HFF-Myc (cell line): ENCODE results near the gene RAB6A.

Source experiments
- DNase-seq: peaks from one replicate; pipeline ENCODE4 v3.0.0-alpha.2; 2011; ENCODE audit warnings: low read depth; ENCODE audit errors: extremely low read depth
- H3K4me3 ChIP-seq: replicated peaks from 2 replicates; pipeline ENCODE4 v1.5.1; 2011; ENCODE audit warnings: low read depth, mild to moderate bottlenecking, control low read depth, low read length
- CTCF ChIP-seq: IDR thresholded peaks from 2 replicates; pipeline ENCODE4 v1.5.1; 2012; ENCODE audit warnings: mild to moderate bottlenecking, low read depth, low read length, control low read depth; ENCODE audit errors: missing control alignments

RAB6A gene

DNA sequence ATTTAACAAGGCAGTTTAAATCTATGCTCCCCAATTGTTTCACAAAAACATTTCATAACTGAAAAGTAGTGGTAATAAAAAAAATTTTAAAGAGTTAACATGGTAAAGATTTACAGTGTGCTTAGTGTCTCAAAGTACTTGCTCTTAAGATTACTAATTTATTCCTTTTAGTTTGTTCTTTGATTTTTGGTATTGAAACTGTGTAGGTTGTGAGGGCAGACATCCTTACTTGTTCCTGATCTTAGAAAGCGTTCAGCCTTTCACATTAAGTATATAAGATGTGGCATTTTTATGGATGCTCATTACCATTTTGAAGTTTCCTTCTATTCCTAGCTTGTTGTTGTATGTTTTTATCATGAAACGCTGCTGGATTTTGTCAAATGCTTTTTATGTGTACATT is 32.9 kb downstream of the RAB6A start:
- TF ChIP-seq CTCF: no peak
- no peak for DNase-seq
- no peak overlapping the region for H3K4me3 ChIP-seq

GRCh38 chr11:73726825-73727224 is 34.0 kb downstream of the RAB6A start:
- no peak overlapping the region for H3K4me3 ChIP-seq
- TF ChIP-seq CTCF: no peak
- no peak for DNase-seq

DNA sequence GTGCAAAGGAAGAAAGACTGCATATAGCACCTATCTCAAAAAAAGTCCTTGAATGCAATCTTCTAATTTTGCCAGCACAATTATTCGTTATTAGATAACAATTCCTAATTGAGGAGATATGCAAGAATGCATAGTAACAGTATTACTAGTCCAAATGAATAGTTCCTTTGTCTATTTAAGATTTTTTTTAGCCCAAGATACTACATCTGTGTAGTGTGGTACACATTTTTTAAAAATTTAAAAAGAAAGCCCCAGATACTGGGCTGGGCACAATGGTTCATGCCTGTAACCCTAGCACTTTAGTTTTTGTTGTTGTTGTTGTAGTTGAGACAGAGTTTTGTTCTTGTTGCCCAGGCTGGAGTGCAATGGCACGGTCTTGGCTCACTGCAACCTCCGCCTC is 43.7 kb downstream of the RAB6A start:
- H3K4me3 ChIP-seq: no peak overlapping the region
- no peak for TF ChIP-seq CTCF
- DNase-seq: no peak

DNA sequence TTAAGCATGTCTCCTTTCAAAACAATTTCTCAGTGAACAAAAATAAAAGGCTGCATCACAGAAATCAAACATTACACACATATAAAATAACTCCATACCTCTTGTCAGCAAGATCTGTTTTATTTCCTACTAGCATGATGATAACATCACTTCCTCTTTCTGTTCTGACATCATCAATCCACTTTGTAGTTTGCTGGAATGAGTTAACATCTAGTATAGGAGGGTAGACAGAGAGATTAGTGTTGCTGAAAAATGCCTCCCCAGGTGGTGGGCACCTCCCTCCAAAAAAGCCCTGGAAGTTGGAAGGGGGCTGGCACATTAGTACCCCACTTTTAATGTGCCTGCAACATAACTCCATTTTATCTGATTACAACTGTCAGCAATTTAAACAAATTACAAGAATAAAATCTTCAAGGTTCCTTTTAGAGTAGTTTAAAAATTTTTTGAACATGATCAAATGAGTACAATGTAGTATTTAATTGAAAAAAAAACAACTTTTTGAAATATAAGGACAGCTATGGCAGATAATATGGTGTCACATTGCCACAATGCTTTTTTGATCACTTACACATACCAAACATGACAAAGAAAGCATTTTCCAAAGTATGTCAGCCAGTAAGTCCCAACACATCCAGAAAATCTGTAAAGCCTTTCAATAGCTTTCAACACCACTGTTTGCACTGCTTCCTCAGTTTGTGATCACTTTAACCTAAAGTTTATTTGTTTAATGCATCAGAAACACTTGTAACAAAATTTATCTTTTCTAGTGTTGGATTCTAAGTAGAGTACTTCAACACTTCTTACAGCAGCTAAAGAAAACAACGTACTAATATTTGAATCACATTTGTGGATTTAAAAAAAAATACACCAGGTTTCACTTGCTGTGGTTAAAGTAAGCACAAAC is 44.5 kb downstream of the RAB6A start:
- DNase-seq: no peak
- no peak for TF ChIP-seq CTCF
- no peak overlapping the region for H3K4me3 ChIP-seq

- no peak for DNase-seq
- no peak overlapping the region for H3K4me3 ChIP-seq
- TF ChIP-seq CTCF: no peak
Measured at GRCh38 chr11:73715541-73715940, 45.3 kb downstream of the RAB6A start.

DNA sequence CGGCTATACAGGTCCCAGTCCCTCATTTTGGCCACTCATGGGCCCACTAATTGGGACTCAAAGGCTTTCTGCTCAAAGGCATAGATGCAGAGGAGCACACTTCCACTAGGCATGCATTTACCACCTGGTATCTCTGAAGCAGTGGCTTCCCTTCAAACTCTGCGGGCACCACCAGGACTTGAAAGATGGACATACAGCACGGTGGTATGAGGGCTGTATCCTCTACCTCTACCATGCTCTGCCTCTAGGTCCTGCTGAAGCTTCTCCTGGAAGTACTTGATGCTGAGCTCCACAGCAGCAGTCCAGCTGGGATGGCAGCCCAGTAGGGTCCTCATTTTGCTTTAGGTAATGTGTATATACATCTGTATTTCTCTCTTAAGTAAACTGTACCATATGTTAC is 49.9 kb downstream of the RAB6A start:
- H3K4me3 ChIP-seq: no peak overlapping the region
- TF ChIP-seq CTCF: no peak
- no peak for DNase-seq
